Inferior parietal cortex (tissue), 1 donor: ENCODE data around the gene ZNF750.

Source experiments
- DNase-seq: peaks from one replicate; pipeline ENCODE4 v3.0.0-alpha.2; 2016; ENCODE audit errors: extremely low spot score

The ZNF750 gene

GRCh38 chr17:82835122-82835521 is 4.7 kb downstream of the ZNF750 start:
- DNase-seq = no peak

- no peak for DNase-seq
These were observed 6.8 kb downstream of the ZNF750 start for GRCh38 chr17:82832881-82833475.

- no peak for DNase-seq
These were observed 7.4 kb downstream of the ZNF750 start for GRCh38 chr17:82832411-82832810.

GRCh38 chr17:82831818-82832200 is 8.0 kb downstream of the ZNF750 start:
- no peak for DNase-seq

GRCh38 chr17:82831041-82831817 is 8.6 kb downstream of the ZNF750 start:
- no peak for DNase-seq

- no peak for DNase-seq
These were observed 9.6 kb downstream of the ZNF750 start for GRCh38 chr17:82830249-82830661.

GRCh38 chr17:82828875-82829487 is 10.8 kb downstream of the ZNF750 start:
- no peak for DNase-seq

- DNase-seq = no peak
These were observed 12.9 kb downstream of the ZNF750 start for GRCh38 chr17:82826956-82827355.

GRCh38 chr17:82826211-82826610 is 13.6 kb downstream of the ZNF750 start:
- no peak for DNase-seq

- no peak for DNase-seq
These were observed 14.2 kb downstream of the ZNF750 start for GRCh38 chr17:82825540-82826124.

- DNase-seq = no peak
These were observed 16.8 kb downstream of the ZNF750 start for GRCh38 chr17:82823004-82823403.

- DNase-seq = no peak
These were observed 17.5 kb downstream of the ZNF750 start for GRCh38 chr17:82822281-82822680.

GRCh38 chr17:82821554-82821953 is 18.3 kb downstream of the ZNF750 start:
- DNase-seq = no peak

- no peak for DNase-seq
These were observed 19.3 kb downstream of the ZNF750 start for GRCh38 chr17:82820278-82821251.

GRCh38 chr17:82817947-82818346 is 21.9 kb downstream of the ZNF750 start:
- no peak for DNase-seq

GRCh38 chr17:82816358-82816757 is 23.5 kb downstream of the ZNF750 start:
- DNase-seq = no peak

- no peak for DNase-seq
These were observed 24.0 kb downstream of the ZNF750 start for GRCh38 chr17:82815790-82816305.

GRCh38 chr17:82815354-82815753 is 24.5 kb downstream of the ZNF750 start:
- no peak for DNase-seq

- DNase-seq = no peak
These were observed 25.0 kb downstream of the ZNF750 start for GRCh38 chr17:82814834-82815233.

GRCh38 chr17:82813299-82814051 is 26.3 kb downstream of the ZNF750 start:
- no peak for DNase-seq

- DNase-seq = no peak
These were observed 27.2 kb downstream of the ZNF750 start for GRCh38 chr17:82812601-82813000.
